Right atrium auricular region (tissue), 2 donors: ENCODE results near the gene GPT2. TPM values are rescaled to one million over a fixed set of nuclear protein-coding genes. Genes with fewer than 3 reads are reported as not detected.

Source experiments
- DNase-seq: peaks from one replicate; pipeline ENCODE4 v3.0.0-alpha.2; 2019; ENCODE audit warnings: low spot score
- H3K27ac ChIP-seq, 2 donors: fragments of 200-600 bp; sonication (generic); 1 replicate in 1 of 2; 2 replicates in 1 of 2; pipeline ENCODE4 v1.5.1; 2016 to 2019
- H3K27me3 ChIP-seq, 2 donors: fragments of 200-600 bp; sonication (generic); one replicate each; pipeline versions ENCODE4 v1.5.1 to v1.6.0; 2017 to 2019
- H3K36me3 ChIP-seq: fragments of 200-600 bp; sonication (generic); one replicate; pipeline ENCODE4 v1.5.1; 2016
- H3K4me1 ChIP-seq, 2 donors: fragments of 200-600 bp; sonication (generic); one replicate each; pipeline versions ENCODE4 v1.5.1 to v1.6.0; 2017 to 2019
- H3K4me3 ChIP-seq, 2 donors: fragments of 200-600 bp; sonication (generic); 1 replicate in 1 of 2; 2 replicates in 1 of 2; pipeline ENCODE4 v1.5.1; 2017 to 2019; ENCODE audit warnings: mild to moderate bottlenecking in 1 of 2, moderate library complexity in 1 of 2
- H3K9me3 ChIP-seq, 2 donors: fragments of 200-600 bp; sonication (generic); one replicate each; pipeline ENCODE4 v1.5.1; 2019
- CTCF ChIP-seq, 2 donors: fragments of 200-600 bp; sonication (generic); IDR thresholded peaks; one replicate each; pipeline ENCODE4 v1.5.1; 2019; ENCODE audit warnings: antibody characterized with exemption in 2 of 2
- total RNA-seq, 2 donors: library from RNA; depleted of rRNA; stranded (reverse); fragments of >200 nt; gene quantifications; one replicate each; pipeline ENCODE4 v1.1.0, GENCODE V29; 2016

GPT2 gene
- total RNA-seq, 2 donors from 2014 or later, result 3.7 to 12.1 TPM

- Histone ChIP-seq H3K27me3 (no peaks in the 10 kb centered on the region), H3K4me1 (no peaks in the 10 kb centered on the region), H3K9me3 (no peaks in the 10 kb centered on the region), H3K36me3 (no peaks in the 10 kb centered on the region), H3K27ac (no peak overlapping the region), H3K4me3 (no peak overlapping the region)
- TF ChIP-seq CTCF (IDR thresholded peaks at IDR 0.05), result no peak
- no peak for DNase-seq
These were observed 26.9 kb downstream of the GPT2 start for GRCh38 chr16:46911038-46911437.

GRCh38 chr16:46911650-46912049 lies 27.5 kb downstream of the GPT2 start:
- no peak for DNase-seq
- H3K4me1 ChIP-seq, result no peaks in the 10 kb centered on the region
- no peak for TF ChIP-seq CTCF (IDR thresholded peaks at IDR 0.05)
- no peaks in the 10 kb centered on the region for H3K36me3 ChIP-seq
- H3K9me3 ChIP-seq, result no peaks in the 10 kb centered on the region
- no peak overlapping the region for H3K4me3 ChIP-seq
- H3K27ac ChIP-seq, result no peak overlapping the region
- H3K27me3 ChIP-seq, result no peaks in the 10 kb centered on the region

- Histone ChIP-seq H3K27ac (no peak overlapping the region), H3K9me3 (no peaks in the 10 kb centered on the region), H3K4me3 (no peak overlapping the region), H3K36me3 (no peaks in the 10 kb centered on the region), H3K4me1 (no peaks in the 10 kb centered on the region), H3K27me3 (no peaks in the 10 kb centered on the region)
- DNase-seq, result no peak
- no peak for TF ChIP-seq CTCF (IDR thresholded peaks at IDR 0.05)
These were observed 30.5 kb downstream of the GPT2 start for GRCh38 chr16:46914556-46915201.

- no peaks in the 10 kb centered on the region for H3K9me3 ChIP-seq
- H3K4me3 ChIP-seq, result no peak overlapping the region
- H3K4me1 ChIP-seq, result no peaks in the 10 kb centered on the region
- H3K36me3 ChIP-seq, result no peaks in the 10 kb centered on the region
- no peak for TF ChIP-seq CTCF (IDR thresholded peaks at IDR 0.05)
- no peak overlapping the region for H3K27ac ChIP-seq
- DNase-seq, result no peak
- no peaks in the 10 kb centered on the region for H3K27me3 ChIP-seq
These were observed 31.4 kb downstream of the GPT2 start for GRCh38 chr16:46915483-46916025.

- DNase-seq, result no peak
- H3K27me3 ChIP-seq, result no peaks in the 10 kb centered on the region
- no peak overlapping the region for H3K27ac ChIP-seq
- no peaks in the 10 kb centered on the region for H3K9me3 ChIP-seq
- H3K4me1 ChIP-seq, result no peaks in the 10 kb centered on the region
- no peaks in the 10 kb centered on the region for H3K36me3 ChIP-seq
- TF ChIP-seq CTCF (IDR thresholded peaks at IDR 0.05), result no peak
- H3K4me3 ChIP-seq, result no peak overlapping the region
These were observed 32.8 kb downstream of the GPT2 start for GRCh38 chr16:46916980-46917379.

GRCh38 chr16:46918400-46918799 lies 34.2 kb downstream of the GPT2 start:
- no peak overlapping the region for H3K4me3 ChIP-seq
- no peaks in the 10 kb centered on the region for H3K4me1 ChIP-seq
- H3K9me3 ChIP-seq, result no peaks in the 10 kb centered on the region
- H3K36me3 ChIP-seq, result no peaks in the 10 kb centered on the region
- no peak for TF ChIP-seq CTCF (IDR thresholded peaks at IDR 0.05)
- H3K27me3 ChIP-seq, result no peaks in the 10 kb centered on the region
- DNase-seq, result no peak
- no peak overlapping the region for H3K27ac ChIP-seq
